K562 treated with DMSO at 1 percent for 48 hours (cell line): Measurements from ENCODE around the gene SUSD2. TPM values are rescaled to one million over a fixed set of nuclear protein-coding genes. Genes with fewer than 3 reads are reported as not detected.

Experiments
- total RNA-seq: library from RNA; unstranded; fragments of 300-600 nt; gene quantifications from 2 replicates; pipeline ENCODE4 v1.2.3, GENCODE V29; 2022; ENCODE audit warnings: low replicate concordance; ENCODE audit errors: extremely low read depth

SUSD2 gene
- total RNA-seq = not detected in 2 replicates

GRCh38 chr22:24181088-24181995 lies at the start of gene SUSD2:
Gene SUSD2, plus strand, starts transcription at chr22:24181487. Its CDS starts 33 bp downstream, at chr22:24181520.

Other genes with a start within 250 kb of the SUSD2 start
- gene GSTT2B, start 220.3 kb upstream of the SUSD2 start, total RNA-seq = not detected in 2 replicates
- not detected in 2 replicates for gene DDTL, start 214.6 kb upstream of the SUSD2 start, total RNA-seq
- not detected in 2 replicates for gene DDT, start 207.0 kb upstream of the SUSD2 start, total RNA-seq
- not detected in 2 replicates for gene GSTT2, start 201.4 kb upstream of the SUSD2 start, total RNA-seq
- gene GSTT4, start 176.0 kb upstream of the SUSD2 start, total RNA-seq = not detected in 2 replicates
- gene CABIN1, start 170.2 kb upstream of the SUSD2 start, total RNA-seq = not detected in 2 replicates
- gene GGT5, start 63.6 kb downstream of the SUSD2 start, total RNA-seq = not detected in 2 replicates
- gene SPECC1L, start 89.3 kb downstream of the SUSD2 start, total RNA-seq = not detected in 2 replicates
- not detected in 2 replicates for gene ADORA2A, start 246.1 kb downstream of the SUSD2 start, total RNA-seq